GM10266 (cell line): ENCODE measurements around the gene ACAP2.
A peak's percentile ranks its signal among the peaks of the same experiment; 100 is the strongest.

Source experiments
- DNase-seq: peaks from one replicate; pipeline ENCODE4 v3.0.0; 2012; ENCODE audit errors: extremely low spot score
- CTCF ChIP-seq: IDR thresholded peaks from 2 replicates; pipeline ENCODE4 v1.5.1; 2012; ENCODE audit warnings: mild to moderate bottlenecking, low read depth; ENCODE audit not compliant: control insufficient read depth, insufficient read depth; ENCODE audit errors: missing control alignments

Gene ACAP2

DNA sequence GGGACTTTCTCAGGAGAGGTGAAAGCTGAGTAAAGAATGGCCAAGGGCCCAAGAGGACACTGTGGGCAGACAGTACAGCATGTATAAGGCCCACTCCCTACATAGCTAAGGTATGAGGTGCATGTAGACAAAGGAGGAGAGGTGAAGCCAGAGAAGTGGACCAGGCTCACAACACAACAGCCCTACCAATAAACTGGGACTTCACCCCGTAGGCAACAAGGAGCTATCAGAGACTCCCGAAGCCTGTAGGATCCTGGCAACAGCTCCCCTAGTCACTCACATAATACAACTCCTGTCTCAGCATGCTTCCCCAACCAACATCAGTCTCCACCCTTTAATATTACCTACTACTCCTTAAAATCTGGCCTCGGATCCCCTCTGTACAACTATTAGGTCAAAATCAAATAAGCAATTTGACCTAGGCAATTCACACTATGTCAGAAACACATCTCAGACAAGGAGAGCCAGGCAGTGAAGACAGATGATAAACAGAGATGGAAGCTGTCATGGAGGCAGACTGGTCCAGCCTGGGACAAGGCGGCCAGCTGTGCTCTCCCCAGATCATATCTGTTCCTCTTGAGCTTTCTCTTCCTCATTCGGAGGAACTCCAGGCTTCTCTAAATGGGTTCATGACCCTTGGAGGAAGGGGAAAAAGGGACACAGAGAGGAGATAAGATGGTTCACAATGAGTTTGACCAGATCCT lies 173.3 kb downstream of the ACAP2 start:
- TF ChIP-seq CTCF = no peak
- no peak for DNase-seq

DNA sequence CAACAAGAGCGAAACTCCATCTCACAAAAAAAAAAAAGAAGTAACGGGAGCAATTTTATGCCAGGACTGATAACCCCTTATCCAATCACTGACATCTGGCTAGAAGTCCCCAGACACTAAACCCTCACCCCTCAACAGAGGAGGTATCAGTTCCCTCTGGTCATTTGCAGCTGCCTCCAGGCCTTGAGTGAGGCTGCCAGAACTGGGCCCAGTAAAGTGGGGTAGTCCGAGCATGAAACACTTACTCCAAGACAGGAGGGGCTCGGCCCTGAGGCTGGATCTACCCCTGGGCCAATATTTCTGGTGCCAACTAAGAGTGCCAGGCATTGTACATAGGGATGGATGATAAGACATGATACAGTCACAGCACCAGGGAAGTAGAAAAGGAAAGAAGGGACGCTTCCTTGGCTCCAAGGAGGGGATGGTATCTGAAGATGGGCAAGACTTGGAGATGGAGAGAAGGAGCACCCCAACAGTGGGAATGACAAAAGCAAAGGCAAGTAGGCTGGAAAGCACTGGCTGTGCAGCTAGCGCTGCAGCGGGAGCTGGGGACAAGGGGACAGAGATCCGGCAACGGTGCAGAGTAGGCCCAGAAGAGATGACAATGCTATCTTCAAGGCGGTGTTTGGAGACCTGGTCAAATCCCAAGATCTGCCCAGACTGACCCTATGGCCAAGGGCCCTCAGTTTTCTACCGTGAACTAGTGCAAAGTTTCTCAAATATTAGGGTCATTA lies 174.1 kb downstream of the ACAP2 start:
- peak; percentile 8 for DNase-seq
- no peak for TF ChIP-seq CTCF

DNA sequence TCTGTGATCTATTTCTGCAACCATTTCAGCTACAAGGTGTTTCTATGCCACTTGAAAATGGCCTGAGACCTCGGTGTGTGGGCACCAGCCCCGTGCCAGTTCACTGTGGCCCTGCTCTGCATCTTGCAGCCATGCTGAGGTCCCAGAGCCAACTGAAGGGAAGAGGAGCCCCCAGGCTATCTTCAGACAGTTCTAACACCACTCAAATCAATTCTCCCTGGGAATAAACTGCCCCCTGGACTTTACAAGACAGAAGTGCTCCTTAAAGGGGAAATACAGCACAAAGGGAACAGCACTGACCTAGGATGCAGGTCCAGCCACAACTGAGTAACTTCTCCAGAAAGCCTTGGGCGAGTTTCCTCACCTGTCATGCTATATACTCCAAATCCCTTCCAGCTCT lies 175.7 kb downstream of the ACAP2 start:
- DNase-seq = no peak
- no peak for TF ChIP-seq CTCF

DNA sequence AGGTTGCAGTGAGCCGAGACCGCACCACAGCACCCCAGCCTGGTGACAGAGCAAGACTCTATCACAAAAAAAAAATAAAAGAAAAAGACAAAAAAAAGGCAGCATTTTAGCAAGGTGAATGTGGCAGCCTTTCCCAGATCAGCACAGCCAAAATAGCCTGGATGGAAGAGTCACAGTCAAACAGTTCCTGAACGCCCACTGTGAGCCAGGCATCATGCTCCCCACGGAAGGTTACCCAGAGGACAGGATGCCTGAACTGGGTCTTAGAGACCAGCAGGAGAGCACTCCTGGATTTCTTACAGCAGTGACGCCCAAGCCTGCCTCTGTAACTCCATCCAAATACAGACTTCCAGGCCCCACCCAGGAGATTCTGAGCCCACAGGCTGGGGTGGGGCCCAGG lies 176.4 kb downstream of the ACAP2 start:
- DNase-seq = no peak
- no peak for TF ChIP-seq CTCF

GRCh38 chr3:195265363-195265976 lies 177.3 kb downstream of the ACAP2 start:
- TF ChIP-seq CTCF = peak; percentile 3
- DNase-seq = no peak

GRCh38 chr3:195263925-195264600 lies 178.8 kb downstream of the ACAP2 start:
- no peak for TF ChIP-seq CTCF
- no peak for DNase-seq
